Smooth muscle cell (in vitro differentiated cells): ENCODE measurements around the gene CLEC20A. TPM values are rescaled to one million over a fixed set of nuclear protein-coding genes. Genes with fewer than 3 reads are reported as not detected.

Experiments
- DNase-seq: peaks from one replicate; lab custom pipeline; 2025; ENCODE audit not compliant: unreplicated experiment; lab: John Stamatoyannopoulos, UW
- H2AFZ ChIP-seq: fragments of 200-600 bp; sonication (generic); 2 replicates; pipeline ENCODE4 v1.6.0; 2016; ENCODE audit warnings: antibody characterized with exemption, low read depth, mild to moderate bottlenecking
- H3F3A ChIP-seq: fragments of 200-600 bp; sonication (generic); 2 replicates; pipeline ENCODE4 v1.6.0; 2017; ENCODE audit warnings: antibody characterized with exemption, low read depth
- H3K27ac ChIP-seq: fragments of 200-600 bp; sonication (generic); 2 replicates; pipeline ENCODE4 v1.5.1; 2016; ENCODE audit warnings: low read depth, mild to moderate bottlenecking
- H3K27me3 ChIP-seq: fragments of 200-600 bp; sonication (generic); 2 replicates; pipeline ENCODE4 v1.6.1; 2016; ENCODE audit warnings: low read depth, mild to moderate bottlenecking
- H3K36me3 ChIP-seq: fragments of 200-600 bp; sonication (generic); 2 replicates; pipeline ENCODE4 v1.5.1; 2016; ENCODE audit warnings: low read depth
- H3K4me1 ChIP-seq: fragments of 200-600 bp; sonication (generic); 2 replicates; pipeline ENCODE4 v1.5.1; 2016; ENCODE audit warnings: low read depth
- H3K4me2 ChIP-seq: fragments of 200-600 bp; sonication (generic); 2 replicates; pipeline ENCODE4 v1.6.0; 2016; ENCODE audit warnings: mild to moderate bottlenecking
- H3K4me3 ChIP-seq: fragments of 200-600 bp; sonication (generic); 2 replicates; pipeline ENCODE4 v1.5.1; 2016; ENCODE audit warnings: mild to moderate bottlenecking
- H3K79me2 ChIP-seq: fragments of 200-600 bp; sonication (generic); 2 replicates; pipeline ENCODE4 v1.6.0; 2016; ENCODE audit warnings: low read depth, mild to moderate bottlenecking
- H3K9ac ChIP-seq: fragments of 200-600 bp; sonication (generic); 2 replicates; pipeline ENCODE4 v1.6.0; 2016; ENCODE audit warnings: low read depth
- H3K9me3 ChIP-seq: fragments of 200-600 bp; sonication (generic); replicated peaks from 2 replicates; pipeline ENCODE4 v1.5.1; 2016; ENCODE audit warnings: low read depth
- H4K20me1 ChIP-seq: fragments of 200-600 bp; sonication (generic); 2 replicates; pipeline ENCODE4 v1.6.0; 2016; ENCODE audit warnings: low read depth
- CTCF ChIP-seq: fragments of 200-600 bp; sonication (generic); IDR thresholded peaks from 2 replicates; pipeline ENCODE4 v1.5.1; 2017; ENCODE audit warnings: borderline replicate concordance, mild to moderate bottlenecking, antibody characterized with exemption; ENCODE audit not compliant: insufficient read depth, poor library complexity, severe bottlenecking
- WGBS: methylation state at CpG from one replicate; pipeline ENCODE4 v1.1.7; 2016; ENCODE audit warnings: low lambda C conversion rate; 5-methylcytosine and 5-hydroxymethylcytosine counted together
- polyA plus RNA-seq: library from polyadenylated mRNA; unstranded; fragments of >200 nt; fragmentation: Nextera tagmentation; extraction: Ambion mirVana; gene quantifications from 2 replicates; pipeline ENCODE4 v1.2.1, GENCODE V29; 2016
- total RNA-seq: library from RNA; depleted of rRNA; stranded (reverse); fragments of >200 nt; gene quantifications from 2 replicates; pipeline ENCODE4 v1.2.3, GENCODE V29; 2014

Gene CLEC20A
- total and polyA plus RNA-seq, 2 experiments from 2014 or later: 0.14 TPM; not detected in 1

- Histone ChIP-seq H3K27me3 (no peaks in the 10 kb centered on the region), H4K20me1 (no peaks in the 10 kb centered on the region), H3K79me2 (no peaks in the 10 kb centered on the region), H3K9ac (no peak overlapping the region), H2AFZ (no peak overlapping the region), H3K9me3 (no peaks in the 10 kb centered on the region), H3F3A (no peaks in the 10 kb centered on the region), H3K27ac (no peak overlapping the region), H3K4me1 (no peaks in the 10 kb centered on the region), H3K4me3 (no peak overlapping the region), H3K4me2 (no peak overlapping the region), H3K36me3 (no peaks in the 10 kb centered on the region)
- DNase-seq: no peak
- TF ChIP-seq CTCF: no peak
- 93% methylated on average over 16 of the region's 16 CpGs for WGBS
Measured at GRCh38 chr1:178493301-178493741, 3.4 kb downstream of the CLEC20A start.

GRCh38 chr1:178492341-178492740 lies 4.4 kb downstream of the CLEC20A start:
- no peaks in the 10 kb centered on the region for H3K36me3 ChIP-seq
- DNase-seq: no peak
- H3K27ac ChIP-seq: no peak overlapping the region
- no peak overlapping the region for H3K9ac ChIP-seq
- H3K4me3 ChIP-seq: no peak overlapping the region
- H3K4me1 ChIP-seq: no peaks in the 10 kb centered on the region
- H3K9me3 ChIP-seq: no peaks in the 10 kb centered on the region
- no peak for TF ChIP-seq CTCF
- no peak overlapping the region for H2AFZ ChIP-seq
- no peaks in the 10 kb centered on the region for H3K27me3 ChIP-seq
- H4K20me1 ChIP-seq: no peaks in the 10 kb centered on the region
- H3F3A ChIP-seq: no peaks in the 10 kb centered on the region
- H3K4me2 ChIP-seq: no peak overlapping the region
- H3K79me2 ChIP-seq: no peaks in the 10 kb centered on the region
- 94% methylated on average over 11 of the region's 11 CpGs for WGBS

- WGBS: 95% methylated on average over 4 of the region's 4 CpGs
- no peaks in the 10 kb centered on the region for H3K9me3 ChIP-seq
- no peaks in the 10 kb centered on the region for H3F3A ChIP-seq
- TF ChIP-seq CTCF: no peak
- H3K36me3 ChIP-seq: no peaks in the 10 kb centered on the region
- H3K4me1 ChIP-seq: no peaks in the 10 kb centered on the region
- no peak overlapping the region for H3K9ac ChIP-seq
- no peaks in the 10 kb centered on the region for H3K79me2 ChIP-seq
- no peak overlapping the region for H3K4me2 ChIP-seq
- no peak overlapping the region for H3K27ac ChIP-seq
- no peaks in the 10 kb centered on the region for H3K27me3 ChIP-seq
- no peaks in the 10 kb centered on the region for H4K20me1 ChIP-seq
- no peak overlapping the region for H2AFZ ChIP-seq
- no peak for DNase-seq
- no peak overlapping the region for H3K4me3 ChIP-seq
Measured at GRCh38 chr1:178491721-178492120, 5.0 kb downstream of the CLEC20A start.

GRCh38 chr1:178490967-178491366 lies 5.8 kb downstream of the CLEC20A start:
- Histone ChIP-seq H3K79me2 (no peaks in the 10 kb centered on the region), H3K36me3 (no peaks in the 10 kb centered on the region), H3K27me3 (no peaks in the 10 kb centered on the region), H2AFZ (no peak overlapping the region), H4K20me1 (no peaks in the 10 kb centered on the region), H3K4me3 (no peak overlapping the region), H3K4me1 (no peaks in the 10 kb centered on the region), H3K9ac (no peak overlapping the region), H3K4me2 (no peak overlapping the region), H3F3A (no peaks in the 10 kb centered on the region), H3K9me3 (no peaks in the 10 kb centered on the region), H3K27ac (no peak overlapping the region)
- 91% methylated on average over 9 of the region's 9 CpGs for WGBS
- TF ChIP-seq CTCF: no peak
- DNase-seq: no peak
